Measurements from ENCODE around the gene PRM2.

Gene PRM2

GRCh38 chr16:11276143-11276895, at the start of gene PRM2:
Gene PRM2 (minus strand): TSS chr16:11276480. CDS start chr16:11276370, 110 bp downstream.
- DNase-seq (ENCODE audit: low spot score): no peak

GRCh38 chr16:11325404-11326083, 49.3 kb upstream of the PRM2 start:
- DNase-seq (ENCODE audit: low spot score): no peak

- DNase-seq (ENCODE audit: low spot score): no peak
Observed at GRCh38 chr16:11323551-11324336, 47.5 kb upstream of the PRM2 start.

- DNase-seq (ENCODE audit: low spot score): no peak
Observed at GRCh38 chr16:11322823-11323222, 46.5 kb upstream of the PRM2 start.

GRCh38 chr16:11321662-11322061, 45.4 kb upstream of the PRM2 start:
- no peak for DNase-seq (ENCODE audit: low spot score)

GRCh38 chr16:11320170-11320569, 43.9 kb upstream of the PRM2 start:
- DNase-seq (ENCODE audit: low spot score): no peak

GRCh38 chr16:11319529-11320146, 43.4 kb upstream of the PRM2 start:
- DNase-seq (ENCODE audit: low spot score): no peak

- DNase-seq (ENCODE audit: low spot score): no peak
Observed at GRCh38 chr16:11318817-11319216, 42.5 kb upstream of the PRM2 start.

GRCh38 chr16:11316331-11317015, 40.2 kb upstream of the PRM2 start:
- no peak for DNase-seq (ENCODE audit: low spot score)

- DNase-seq (ENCODE audit: low spot score): no peak
Observed at GRCh38 chr16:11315510-11315909, 39.2 kb upstream of the PRM2 start.

GRCh38 chr16:11314309-11314894, 38.1 kb upstream of the PRM2 start:
- DNase-seq (ENCODE audit: low spot score): no peak

- no peak for DNase-seq (ENCODE audit: low spot score)
Observed at GRCh38 chr16:11313493-11314308, 37.4 kb upstream of the PRM2 start.

GRCh38 chr16:11312718-11313492, 36.6 kb upstream of the PRM2 start:
- DNase-seq (ENCODE audit: low spot score): peak; percentile 48

- DNase-seq (ENCODE audit: low spot score): no peak
Observed at GRCh38 chr16:11310997-11311561, 34.8 kb upstream of the PRM2 start.

GRCh38 chr16:11310634-11310977, 34.3 kb upstream of the PRM2 start:
- DNase-seq (ENCODE audit: low spot score): no peak

GRCh38 chr16:11309895-11310633, 33.8 kb upstream of the PRM2 start:
- no peak for DNase-seq (ENCODE audit: low spot score)

GRCh38 chr16:11308493-11309283, 32.4 kb upstream of the PRM2 start:
- no peak for DNase-seq (ENCODE audit: low spot score)
